GM21737 (cell line): ENCODE data around the gene ANKRD63.

ENCODE experiments used
- ATAC-seq: cut with Tn5 transposase; IDR thresholded peaks from one replicate; pipeline ENCODE4 v1.9.1; 2021; ENCODE audit warnings: mild to moderate bottlenecking, moderate library complexity; ENCODE audit not compliant: unreplicated experiment

The ANKRD63 gene

DNA sequence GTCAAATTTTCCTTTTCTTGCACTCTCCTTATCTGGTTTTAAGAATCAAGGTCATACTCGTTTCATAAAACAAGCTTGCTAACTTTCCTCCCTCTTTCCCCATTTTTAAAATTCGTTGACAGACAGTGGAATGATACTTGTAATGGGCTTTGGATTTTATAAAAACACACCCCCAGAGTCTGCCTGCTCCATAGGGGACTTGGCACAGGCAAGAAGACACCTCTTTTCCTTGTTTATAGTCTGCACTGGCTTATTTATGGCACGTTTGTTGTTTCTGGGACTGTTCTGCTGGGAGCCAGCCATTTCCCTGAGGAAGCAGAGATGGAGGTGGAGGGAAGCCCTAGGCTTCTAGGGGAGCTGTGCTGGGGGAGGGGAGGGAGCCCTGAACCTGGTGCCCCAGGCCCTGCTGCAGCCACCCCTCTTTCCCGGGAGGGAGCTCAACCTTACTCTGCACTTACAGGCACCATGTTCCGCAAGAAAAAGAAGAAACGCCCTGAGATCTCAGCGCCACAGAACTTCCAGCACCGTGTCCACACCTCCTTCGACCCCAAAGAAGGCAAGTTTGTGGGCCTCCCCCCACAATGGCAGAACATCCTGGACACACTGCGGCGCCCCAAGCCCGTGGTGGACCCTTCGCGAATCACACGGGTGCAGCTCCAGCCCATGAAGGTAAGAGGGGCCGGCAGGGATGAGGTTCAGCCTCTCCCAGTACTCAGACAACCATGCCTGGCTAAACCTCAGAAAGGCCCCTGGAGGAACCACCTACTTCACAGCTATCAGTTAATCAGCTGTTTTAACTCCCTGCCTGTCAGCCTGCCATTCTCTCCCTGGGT, 18.3 kb downstream of the ANKRD63 start:
- ATAC-seq = no peak

DNA sequence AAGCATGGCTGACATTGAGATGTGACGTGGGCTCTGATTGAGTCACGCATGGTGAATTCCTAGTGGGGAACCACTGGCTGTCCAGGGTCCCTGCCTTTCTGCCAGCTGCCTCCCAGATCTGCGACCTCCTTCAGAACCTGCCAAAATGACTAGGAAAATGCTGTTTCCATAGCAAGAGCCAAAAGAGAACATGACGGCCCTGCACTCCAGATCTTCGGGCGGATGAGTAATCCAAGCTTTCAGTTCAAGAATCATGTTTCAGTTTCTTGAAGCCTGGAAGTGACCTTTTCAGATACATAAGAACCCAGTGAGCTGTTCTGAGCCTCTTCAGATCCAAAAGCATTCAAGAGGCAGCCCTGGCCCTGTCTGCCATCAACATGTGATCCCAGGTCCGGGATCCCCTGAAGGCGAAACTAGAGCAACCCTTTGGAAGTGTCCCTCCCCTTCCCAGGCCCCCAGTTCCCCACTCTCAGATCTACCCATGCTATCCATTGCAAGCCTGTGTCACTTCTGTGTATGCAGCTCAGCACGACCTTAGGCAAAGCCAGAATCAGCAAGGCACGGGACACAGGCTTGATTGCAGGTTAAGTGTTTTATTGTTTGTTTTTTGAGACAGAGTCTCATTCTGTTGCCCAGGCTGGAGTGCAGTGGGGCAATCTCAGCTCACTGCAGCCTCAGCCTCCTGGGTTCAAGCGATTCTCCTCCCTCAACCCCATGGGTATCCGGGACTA, 19.7 kb downstream of the ANKRD63 start:
- no peak for ATAC-seq

DNA sequence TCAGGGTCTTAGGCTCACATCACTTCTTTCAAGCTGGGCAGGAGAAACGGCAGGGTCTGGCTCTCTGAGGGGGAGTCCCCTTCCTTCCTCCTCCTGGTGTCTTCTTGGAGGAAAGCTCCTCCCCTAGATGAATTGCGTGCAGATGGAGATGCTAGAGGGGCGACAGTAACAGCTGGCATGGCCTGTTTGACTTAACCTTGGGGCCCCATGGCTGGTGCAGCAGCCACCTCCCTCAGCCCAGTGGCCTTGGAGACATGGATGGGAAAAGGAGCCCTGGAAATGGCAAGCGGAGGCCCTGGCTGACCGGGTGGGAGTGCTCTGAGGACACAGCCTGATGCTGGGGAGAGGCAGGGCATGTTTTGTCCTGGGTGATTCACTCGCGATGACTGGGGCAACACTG, 23.8 kb downstream of the ANKRD63 start:
- no peak for ATAC-seq

DNA sequence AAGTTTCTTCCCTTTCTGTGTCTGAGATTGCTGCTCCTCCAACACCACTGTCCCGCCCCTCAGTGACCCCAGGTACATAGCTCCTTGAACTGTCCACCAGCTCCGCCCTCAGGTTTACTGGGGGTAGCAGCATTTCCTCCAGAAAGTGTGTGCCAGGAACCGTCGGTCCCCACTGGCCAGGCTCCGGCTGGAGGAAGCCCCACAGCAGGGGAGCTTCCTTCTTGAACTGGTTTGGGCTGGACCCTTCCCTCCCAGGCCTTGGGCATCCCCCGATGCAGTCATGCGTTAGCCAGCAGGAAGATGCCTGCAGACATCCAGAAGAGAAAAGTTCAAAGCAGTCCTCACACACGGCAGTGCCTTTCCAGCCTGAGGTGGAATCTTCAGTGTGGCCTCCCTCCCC, 24.3 kb downstream of the ANKRD63 start:
- ATAC-seq = no peak

DNA sequence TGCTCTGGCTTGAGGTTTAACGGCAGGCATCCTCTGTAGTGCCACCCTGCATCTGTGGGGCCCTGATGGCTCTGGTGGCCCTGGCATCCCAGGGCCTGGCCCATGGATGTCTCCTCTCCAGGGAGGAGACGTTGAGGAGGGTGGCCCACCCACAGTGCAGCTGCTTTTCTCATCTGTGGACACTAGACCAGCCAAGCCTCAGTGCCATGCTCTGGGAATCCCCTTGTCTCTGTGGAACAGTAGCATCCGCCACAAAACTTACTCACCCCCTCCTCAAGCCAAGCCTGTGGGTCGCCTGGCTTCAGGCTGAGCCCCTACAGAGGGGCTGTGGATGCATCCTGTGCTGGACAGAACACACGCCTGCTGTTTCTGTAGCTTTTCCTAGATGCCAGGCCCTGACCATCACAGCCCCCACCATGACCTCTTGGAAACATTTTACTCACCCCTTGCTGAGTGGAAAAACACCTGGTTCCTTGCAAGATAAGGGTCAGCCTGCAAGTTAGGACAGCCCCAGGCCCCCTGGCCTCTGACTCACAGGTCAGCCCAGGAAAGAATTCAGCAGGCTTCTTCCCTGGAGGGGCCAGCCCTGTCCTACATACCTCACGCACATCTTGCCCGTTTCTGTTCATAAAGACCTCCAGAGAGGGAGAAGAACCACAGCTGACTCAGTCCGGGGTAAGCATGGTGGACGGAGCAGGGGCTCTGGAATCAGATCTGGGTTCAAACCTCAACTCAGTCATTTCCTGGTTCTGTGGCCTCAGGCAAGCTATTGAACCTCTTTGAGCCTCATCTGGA, 25.0 kb downstream of the ANKRD63 start:
- no peak for ATAC-seq

DNA sequence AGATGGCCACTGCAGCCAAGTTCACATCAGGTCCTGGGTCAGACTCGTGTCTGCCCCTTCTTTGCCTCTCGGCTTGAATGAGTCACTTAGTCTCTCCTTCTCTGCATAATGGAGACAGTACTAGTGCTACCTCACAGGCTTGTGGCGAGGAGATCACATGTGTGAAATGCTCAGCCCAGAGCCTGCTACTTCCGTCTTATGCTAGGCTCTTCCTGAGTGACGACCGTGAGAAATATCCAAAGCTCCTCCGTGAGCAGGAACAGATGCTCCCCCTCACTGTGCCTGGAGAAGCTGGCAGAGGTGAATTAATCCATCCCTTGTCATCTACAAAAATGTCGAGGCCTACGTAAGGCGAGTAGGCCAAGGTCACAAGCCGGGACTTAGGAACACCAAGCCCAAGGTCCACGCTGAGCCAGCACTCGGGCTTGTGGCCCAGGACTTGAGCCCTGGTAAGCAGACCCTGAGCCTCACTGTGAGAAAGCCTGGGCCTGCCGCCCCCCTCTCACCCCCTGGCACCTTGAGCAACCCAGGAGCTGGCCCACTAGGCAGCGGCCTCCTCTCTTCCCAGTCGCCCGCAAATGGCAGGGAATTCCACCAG, 26.1 kb downstream of the ANKRD63 start:
- no peak for ATAC-seq

DNA sequence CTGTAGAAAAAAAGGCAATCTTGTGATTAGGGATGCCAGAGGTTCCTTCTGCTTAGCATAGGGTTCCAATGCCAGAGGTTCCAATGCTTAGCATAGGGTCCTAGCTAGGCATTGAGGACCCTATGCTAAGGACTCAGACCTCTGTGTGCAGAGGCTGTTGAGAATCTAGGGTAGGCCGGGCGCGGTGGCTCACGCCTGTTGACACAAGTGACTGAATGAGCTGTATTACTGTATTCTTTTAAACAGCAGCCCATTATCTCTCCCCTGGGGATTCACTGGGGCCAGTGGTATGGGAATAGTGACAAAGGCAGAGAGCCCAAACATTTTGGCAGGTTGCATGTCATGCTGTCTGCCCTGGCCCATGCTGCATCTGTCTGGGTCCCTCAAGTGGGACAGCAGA, 27.8 kb downstream of the ANKRD63 start:
- no peak for ATAC-seq

DNA sequence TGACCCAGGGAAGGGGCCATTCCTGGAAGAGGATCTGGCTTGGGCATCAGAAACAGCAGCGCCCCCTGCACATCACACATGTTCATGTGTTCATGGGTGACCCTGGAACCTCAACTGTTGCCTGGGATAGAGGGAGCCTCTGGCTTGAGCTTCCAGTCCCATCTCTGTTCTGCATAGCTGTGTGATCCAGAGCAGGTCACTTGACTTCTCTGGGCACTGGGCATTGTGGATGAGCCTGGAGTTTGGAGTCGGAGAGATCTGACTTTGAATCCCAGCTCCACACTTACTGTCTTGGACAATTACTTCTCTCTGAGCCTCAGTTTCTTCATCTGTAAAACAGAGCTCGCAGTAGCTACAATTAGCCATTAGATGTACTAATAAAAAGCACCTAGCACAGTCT, 28.4 kb downstream of the ANKRD63 start:
- no peak for ATAC-seq

DNA sequence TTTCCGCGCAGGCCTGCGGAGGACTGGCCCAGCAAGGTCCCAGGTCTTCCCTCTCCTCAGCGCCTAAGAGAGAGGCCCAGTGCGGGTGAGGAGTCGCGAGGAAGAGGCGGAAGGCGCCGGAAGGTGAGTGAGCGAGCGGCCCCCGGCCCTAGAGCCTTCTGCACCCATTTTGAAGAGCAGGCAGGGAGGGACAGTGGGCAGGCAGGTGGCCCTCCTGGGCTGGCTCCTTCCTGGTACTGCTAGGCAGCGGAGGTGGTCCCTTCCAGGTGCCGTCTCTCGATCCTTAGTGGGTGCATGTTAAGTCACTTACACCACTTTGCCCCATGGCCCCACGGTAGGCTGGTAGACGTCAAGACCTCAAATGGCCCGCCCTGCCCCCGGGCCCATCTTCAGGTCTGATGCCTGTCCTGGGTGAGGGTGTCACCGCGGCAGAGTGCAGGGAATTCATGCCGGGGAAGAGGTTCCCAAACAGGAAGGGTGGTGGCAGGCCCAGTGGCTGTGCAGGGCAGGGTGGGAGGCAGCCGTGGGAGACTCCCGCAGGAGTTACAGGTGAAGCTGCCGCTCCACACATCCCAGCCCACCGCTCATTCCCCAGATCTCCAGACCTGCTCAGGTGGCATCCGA, 29.6 kb downstream of the ANKRD63 start:
- no peak for ATAC-seq

DNA sequence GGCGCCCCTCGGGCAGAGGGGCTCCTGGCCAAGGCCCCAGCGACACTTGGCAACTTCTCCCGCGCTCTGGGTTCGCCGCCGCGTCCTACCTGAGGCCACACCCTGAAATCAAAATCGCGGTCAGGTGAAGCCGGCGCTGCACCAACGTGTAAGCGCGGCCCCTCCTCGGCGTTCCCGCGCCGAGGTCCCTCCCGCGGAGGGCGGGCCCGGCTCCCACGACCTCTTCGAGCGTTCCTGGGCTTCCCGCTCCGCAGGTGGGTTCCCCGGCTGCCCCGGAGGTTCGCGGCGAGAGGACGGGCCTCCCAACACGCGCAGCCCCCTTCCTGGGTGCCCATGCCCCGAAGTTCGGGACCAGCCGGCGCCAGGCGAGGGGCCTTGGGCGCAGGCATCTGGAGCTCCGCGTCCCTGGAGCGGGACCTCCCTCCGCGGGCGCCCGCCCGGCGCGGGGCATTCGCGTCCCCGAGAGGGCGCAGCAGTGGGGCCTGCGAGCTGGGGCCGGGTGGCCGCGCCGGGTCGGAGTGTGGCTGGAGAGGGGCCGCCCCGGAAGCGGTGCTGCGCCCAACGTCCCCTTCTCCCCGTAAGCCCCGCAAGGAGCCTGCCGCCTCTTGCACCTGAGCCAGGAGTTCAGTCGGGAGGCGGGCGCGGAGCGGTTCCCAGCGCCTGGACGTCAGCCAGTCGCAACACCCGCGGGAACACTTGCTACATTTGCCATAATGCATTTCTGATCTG, 30.3 kb downstream of the ANKRD63 start:
- peak; percentile 48 for ATAC-seq

DNA sequence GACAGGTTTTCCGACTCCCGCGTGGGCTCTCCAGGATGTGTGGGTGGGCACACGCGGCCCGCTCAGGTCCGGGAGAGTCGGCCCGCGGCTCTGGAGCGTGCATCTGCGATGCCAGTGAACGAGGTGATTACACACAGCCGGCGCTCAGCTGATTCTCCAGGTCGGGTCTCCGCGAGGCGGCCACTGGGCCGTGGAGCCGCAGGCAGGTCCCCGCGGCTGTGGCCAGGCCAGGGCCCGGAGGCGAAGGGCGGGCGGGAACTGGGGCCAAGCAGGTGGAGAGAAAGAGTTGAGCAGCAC, 30.8 kb downstream of the ANKRD63 start:
- no peak for ATAC-seq

DNA sequence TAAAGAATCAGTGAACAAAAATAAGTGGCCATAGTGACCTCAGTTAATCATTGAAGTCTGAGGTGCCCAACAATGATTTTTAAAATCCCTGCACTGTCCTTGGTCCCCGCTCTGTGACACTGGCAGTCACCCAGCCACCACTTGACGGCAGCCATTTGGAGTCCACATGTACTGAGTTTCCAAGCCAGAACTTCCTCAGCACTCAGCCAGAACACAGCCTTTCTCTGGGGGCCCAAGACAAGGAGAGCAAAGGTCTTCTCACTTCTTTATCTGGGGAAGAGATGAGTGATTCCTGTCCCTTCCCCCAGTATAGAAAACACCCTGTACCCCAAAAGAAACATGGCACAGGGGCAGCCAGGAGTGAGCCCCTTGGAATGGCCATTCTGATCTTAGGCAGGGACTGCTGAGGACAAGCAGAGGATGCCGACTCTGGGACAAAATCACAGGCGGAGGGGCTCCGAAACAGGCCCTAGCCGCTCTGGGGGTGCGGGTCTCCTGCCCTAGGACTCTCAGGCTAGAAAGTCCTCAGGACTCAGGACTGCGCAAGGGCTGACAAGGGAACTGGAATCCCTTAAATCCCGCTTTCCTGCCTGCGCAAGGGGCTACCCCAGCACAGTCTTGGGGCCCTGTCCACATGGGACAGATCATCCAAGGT, 31.3 kb downstream of the ANKRD63 start:
- no peak for ATAC-seq

DNA sequence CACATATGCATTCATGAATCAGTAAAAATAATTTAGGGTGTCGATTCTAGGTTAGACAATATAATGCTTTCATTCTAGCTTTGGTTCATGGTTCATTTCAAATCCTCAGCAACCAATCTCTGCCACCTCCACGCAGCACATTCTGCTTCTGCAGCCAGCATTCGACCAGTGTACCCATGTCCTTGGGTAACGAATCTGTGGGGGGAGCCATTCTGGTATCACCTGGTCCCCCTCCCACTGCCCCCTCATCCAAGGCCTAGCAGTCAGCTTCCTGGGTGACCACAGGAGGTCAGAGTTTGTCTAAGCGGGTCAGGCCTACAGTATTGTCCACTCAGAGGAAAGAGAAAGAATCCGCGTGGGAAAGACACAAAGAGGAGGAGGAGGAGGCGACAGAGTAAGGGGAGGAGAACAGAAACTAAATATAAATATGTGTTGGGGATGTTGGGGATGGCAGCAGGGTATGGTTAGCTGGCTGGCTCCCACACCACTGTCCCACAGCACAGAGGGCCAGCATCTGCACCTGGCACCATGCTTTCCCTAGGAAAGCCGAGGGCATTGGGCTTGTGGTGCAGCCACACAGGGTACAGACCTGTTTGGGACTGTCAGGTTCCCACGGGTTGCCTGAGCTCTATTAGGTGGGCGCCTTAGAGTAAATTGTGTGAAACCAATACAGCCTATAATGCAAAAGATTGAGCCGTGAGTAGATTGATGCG, 31.9 kb downstream of the ANKRD63 start:
- no peak for ATAC-seq

DNA sequence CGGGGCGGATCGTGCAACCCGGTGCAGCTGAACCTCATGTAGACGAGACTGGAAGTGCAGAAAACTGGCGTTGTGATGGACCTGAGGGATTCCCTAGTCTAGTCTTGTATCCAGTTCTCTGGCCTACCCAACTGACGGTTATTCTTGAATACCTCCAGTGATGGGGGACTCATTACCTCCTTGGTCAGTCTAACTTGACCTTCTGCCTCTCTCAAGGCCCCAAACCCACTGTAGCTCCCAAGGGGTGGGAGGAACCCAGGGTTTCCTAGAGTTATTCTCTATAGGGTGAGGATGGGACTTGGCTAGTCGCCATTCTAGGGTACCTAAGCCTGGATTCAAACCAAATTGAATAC, 32.6 kb downstream of the ANKRD63 start:
- ATAC-seq = no peak

DNA sequence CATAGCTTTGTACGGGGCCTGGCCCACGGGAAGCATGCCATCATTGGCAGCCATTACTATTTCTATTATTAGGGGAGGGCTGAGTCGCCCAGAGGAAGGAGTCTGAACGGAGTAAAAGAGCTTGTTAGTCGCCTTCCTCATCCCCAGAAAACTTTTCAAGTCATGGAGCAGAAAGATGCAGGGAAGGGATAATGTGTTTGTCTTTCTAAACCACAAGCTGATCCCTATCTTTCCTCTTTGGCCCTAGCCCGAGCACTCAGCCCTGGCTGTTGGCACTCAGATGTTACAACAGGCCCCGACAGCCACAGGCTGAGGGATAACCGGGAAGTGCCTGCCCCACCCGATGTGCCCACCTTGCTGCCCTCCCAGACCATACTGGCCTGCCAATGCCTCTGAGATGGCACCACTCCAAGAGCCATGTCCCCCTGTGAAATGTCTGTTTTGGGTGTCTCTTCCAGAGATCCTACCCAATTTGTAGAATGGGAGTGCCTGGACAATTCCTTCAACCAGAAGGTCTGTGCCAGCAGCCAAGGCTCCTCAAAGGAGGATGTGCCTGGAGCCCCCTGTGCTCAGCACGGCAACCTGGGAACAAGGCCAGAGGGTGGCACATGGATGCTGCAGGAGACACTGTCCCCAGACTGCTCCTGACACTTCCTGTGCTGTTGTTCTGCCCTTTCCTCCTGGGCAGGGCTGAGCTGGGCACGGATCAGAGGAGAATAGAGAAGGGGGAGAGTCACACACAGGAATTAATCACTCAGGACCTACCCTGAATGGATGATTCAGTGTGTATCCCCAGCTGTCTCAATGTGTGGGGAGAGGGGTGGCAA, 33.2 kb downstream of the ANKRD63 start:
- no peak for ATAC-seq

DNA sequence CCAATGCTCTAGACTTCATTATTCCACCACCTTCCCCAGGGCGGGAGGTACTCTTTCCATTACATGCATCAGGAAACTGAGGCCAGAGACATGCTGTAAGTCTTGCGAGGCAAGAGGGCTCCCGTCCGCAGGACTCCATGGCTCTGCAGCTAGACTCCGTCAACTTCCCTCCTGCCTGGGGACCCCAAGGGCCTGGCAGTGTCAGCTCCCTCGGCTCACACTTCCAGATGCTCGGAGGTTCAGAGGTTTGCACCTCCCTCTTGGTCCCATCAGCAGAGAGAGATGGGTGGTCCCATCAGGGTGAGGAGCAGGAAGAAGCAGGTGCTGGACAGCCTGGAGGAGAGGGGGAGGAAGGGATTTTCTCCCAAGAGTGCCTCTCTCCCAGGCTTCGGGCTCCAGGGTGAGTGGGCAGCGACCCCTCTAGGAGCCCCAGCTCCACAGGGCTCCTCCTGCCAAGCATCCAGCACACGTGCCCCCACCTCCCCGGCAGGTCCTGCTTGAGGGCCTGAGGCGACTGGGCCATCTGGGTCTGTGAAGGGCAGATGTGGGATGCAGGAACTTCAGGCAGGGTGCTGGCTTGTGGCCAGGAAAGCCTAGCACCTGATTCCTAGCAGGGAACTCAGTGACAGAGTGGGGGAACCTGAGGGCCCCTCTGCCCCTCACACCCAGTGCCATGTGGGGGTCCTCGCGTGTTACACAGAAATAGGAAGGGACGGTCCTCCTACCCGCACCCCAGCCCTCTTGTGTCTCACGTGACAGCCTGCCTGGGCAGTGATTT, 34.7 kb downstream of the ANKRD63 start:
- no peak for ATAC-seq

DNA sequence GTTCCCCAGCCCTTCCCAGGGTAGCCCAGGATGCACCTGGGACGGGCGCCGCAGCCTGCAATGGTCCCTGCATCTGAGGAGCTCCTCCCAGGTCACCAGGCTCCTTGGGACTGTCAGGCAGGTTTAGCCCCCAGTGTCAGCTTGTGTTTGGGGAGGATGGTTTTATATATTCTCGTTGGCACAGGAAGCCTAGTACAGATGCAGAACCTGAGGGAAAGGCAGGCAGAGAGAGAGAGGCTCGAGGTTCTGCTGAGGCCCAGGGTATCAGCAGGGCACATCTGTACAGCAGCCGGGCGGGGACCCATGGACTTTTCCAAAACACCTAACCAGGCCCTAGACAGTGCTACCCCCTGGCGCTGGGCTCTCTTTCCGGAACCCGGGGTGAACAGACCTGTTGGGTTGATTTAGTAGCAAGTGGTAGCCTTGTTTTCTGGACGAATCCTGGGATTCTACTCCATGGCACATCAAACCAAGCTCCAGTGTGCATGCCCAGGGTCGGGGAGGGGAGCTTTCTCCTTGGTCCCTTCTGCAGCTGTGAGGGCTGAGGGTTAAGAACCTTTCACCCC, 35.4 kb downstream of the ANKRD63 start:
- ATAC-seq = no peak
